ENCODE measurements around the gene RNGTT.

Gene RNGTT

DNA sequence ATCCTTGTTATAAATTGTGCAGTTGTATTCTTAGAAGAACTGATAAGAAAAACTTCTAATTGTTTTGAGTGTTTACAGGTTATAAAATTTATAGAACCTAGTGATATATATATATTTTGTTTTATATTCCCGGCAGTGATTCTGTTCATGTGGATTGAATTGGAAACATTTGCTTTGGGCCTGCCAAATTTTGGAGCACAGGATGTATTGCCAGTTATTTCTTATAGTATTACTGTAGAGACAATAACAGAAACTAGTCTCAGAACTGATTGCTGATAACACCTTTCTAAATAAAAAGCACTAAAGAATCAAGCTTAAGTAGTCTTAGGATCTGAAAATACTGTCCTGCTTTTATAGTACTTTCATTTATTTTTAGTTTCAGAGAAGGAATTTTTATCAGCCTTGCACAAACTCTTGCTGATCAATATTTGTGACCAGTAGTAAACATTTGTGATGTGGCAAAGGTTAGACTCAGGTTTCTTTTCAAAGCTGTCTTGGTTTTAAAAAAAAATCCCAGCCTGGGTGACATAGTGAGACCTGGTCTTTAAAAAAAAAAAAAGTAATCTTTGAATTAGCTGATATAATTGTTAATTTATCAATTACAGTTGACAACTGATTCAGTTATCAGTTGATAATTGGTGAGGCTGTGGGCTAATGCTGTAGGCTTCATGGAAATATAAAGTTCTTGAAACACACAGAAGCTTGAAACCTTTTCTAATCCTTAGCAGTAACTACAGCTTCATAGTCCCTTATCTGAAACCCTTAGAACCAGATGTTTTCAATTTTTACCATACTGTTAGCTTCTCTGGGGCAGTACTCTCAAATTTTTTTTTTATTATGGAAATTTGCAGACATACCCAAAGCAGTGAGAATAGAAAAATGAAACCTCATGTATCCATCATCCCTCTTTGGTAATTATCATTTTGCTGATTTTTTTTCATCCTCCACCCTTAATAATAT is 42.4 kb downstream of the RNGTT start:
- TF ChIP-seq, protein P1, sequence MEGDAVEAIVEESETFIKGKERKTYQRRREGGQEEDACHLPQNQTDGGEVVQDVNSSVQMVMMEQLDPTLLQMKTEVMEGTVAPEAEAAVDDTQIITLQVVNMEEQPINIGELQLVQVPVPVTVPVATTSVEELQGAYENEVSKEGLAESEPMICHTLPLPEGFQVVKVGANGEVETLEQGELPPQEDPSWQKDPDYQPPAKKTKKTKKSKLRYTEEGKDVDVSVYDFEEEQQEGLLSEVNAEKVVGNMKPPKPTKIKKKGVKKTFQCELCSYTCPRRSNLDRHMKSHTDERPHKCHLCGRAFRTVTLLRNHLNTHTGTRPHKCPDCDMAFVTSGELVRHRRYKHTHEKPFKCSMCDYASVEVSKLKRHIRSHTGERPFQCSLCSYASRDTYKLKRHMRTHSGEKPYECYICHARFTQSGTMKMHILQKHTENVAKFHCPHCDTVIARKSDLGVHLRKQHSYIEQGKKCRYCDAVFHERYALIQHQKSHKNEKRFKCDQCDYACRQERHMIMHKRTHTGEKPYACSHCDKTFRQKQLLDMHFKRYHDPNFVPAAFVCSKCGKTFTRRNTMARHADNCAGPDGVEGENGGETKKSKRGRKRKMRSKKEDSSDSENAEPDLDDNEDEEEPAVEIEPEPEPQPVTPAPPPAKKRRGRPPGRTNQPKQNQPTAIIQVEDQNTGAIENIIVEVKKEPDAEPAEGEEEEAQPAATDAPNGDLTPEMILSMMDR (conservative IDR thresholded peaks at IDR 0.05; ENCODE audit: low read depth, low read length): no peak
- no peak overlapping the region for H3K4me3 ChIP-seq (ENCODE audit: low read depth, low read length)
- DNase-seq (ENCODE audit: low read depth): no peak

DNA sequence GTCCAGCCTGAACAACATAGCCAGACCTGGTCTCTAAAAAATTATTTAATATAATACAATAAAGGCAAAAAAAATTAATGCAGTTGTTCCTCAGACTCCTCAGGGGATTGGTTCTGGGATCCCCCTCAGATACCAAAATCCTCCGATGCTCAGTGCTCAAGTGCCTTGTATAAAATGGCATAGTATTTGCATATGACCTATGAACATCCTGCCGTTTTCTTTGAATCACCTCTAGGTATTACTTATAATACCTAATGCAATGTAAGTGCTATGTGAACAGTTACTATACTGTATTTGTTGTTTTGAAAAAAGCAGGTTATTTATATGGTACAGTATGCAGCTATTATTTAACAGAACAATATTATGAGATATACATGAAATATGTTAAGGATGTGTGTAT is 43.3 kb downstream of the RNGTT start:
- TF ChIP-seq, protein P1 (conservative IDR thresholded peaks at IDR 0.05; ENCODE audit: low read depth, low read length): no peak
- DNase-seq (ENCODE audit: low read depth): no peak
- no peak overlapping the region for H3K4me3 ChIP-seq (ENCODE audit: low read depth, low read length)

DNA sequence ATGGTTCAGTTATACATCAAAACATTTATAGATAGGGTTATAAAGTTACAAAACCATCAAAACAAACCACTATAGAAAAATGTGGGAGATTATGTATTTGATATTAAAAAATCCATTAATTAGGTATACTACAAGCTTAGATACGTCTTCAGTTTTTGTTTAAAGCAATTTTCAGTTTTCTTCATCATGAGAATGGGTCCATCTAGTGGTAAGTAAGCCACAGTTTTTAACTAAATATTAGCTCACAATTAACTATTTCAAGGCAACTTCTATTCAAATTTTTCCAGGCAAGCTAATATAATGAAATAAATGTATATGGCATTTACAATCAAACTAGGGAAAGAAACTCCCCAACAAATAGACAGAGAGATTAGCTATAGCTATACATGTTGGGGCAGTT is 44.4 kb downstream of the RNGTT start:
- H3K4me3 ChIP-seq (ENCODE audit: low read depth, low read length): no peak overlapping the region
- TF ChIP-seq, protein P1 (conservative IDR thresholded peaks at IDR 0.05; ENCODE audit: low read depth, low read length): peak; percentile 49
- peak; percentile 39 for DNase-seq (ENCODE audit: low read depth)

DNA sequence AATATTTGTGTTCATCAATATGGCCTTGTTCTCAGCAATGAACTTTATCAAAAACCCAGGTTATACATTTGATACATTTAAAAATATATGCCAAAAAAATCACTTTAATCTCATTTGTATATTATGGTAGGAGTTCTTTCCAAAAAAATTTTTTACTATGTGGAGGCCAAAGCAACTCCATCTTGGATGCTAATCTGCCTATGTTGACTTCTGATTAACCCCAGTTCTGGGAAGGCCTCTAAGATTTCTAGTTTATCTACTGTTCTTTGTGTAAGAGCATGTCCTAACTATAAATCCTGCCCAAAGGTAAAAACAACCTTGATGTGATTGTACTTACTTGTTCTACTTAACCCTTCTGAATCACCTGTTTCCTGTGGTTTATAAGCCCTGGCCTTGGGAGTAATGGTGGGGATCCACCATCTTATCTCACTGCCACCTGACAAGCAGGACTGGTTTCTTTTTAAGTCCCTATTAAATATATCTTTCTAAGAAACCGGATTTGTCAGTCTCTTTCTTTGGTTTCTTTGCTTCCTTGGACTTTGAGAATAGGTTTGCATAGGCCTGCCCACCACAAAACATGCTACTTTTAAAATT is 46.7 kb downstream of the RNGTT start:
- TF ChIP-seq, protein P1 (conservative IDR thresholded peaks at IDR 0.05; ENCODE audit: low read depth, low read length): no peak
- DNase-seq (ENCODE audit: low read depth): no peak
- no peak overlapping the region for H3K4me3 ChIP-seq (ENCODE audit: low read depth, low read length)

DNA sequence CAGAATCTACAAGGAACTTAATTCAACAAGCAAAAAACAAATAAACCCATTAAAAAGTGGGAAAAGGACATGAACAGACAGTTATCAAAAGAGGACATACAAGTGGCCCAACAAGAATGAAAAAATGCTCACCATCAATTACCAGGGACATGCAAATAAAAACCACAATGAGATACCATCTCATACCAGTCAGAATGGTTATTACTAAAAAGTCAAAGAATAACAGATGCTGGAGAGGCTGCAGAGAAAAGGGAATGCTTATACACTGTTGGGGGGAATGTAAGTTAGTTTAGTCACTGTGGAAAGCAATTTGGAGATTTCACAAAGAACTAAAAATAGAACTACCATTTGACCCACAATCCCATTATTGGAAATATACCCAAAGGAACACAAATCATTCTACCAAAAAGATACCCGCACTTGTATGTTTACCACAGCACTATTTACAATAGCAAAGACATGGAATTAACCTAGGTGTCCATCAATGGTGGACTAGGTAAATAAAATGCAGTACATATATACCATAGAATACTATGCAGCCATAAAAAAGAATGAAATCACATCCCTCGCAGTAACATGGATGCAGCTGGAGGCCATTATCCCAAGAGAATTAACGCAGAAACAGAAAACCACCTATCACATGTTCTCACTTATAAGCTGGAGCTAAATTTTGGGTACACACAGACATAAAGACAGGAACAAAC is 48.4 kb downstream of the RNGTT start:
- TF ChIP-seq, protein P1 (conservative IDR thresholded peaks at IDR 0.05; ENCODE audit: low read depth, low read length): no peak

DNA sequence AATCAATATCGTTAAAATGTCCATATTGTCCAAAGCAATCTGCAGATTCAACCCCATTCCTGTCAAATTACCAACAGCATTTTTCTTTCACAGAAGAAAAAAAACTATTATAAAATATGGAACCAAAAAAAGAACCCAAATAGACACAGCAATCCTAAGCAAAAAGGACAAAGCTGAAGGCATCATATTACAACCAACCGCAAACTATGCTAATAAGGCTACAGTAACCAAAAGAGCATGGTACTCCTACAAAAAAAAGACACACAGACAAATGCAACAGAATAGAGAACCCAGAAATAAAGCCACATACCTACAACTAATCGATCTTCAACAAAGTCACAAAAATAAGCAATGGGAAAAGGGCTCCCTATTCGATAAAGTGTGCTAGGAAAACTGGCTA is 49.2 kb downstream of the RNGTT start:
- TF ChIP-seq, protein P1 (conservative IDR thresholded peaks at IDR 0.05; ENCODE audit: low read depth, low read length): no peak
- peak; percentile 28 for DNase-seq (ENCODE audit: low read depth)
- H3K4me3 ChIP-seq (ENCODE audit: low read depth, low read length): no peak overlapping the region

More for the DNA sequence above, 48.4 kb downstream of the RNGTT start:
- H3K4me3 ChIP-seq (ENCODE audit: low read depth, low read length): no peak overlapping the region
- DNase-seq (ENCODE audit: low read depth): no peak
